GM18520 (cell line): ENCODE measurements around the gene KRT4.
"Not testable (repeated sequence)": the region's sequence is repeated elsewhere in the genome, so short reads cannot be mapped to it uniquely, and the experiment has no call there.

Experiments
- ATAC-seq: cut with Tn5 transposase; IDR thresholded peaks from one replicate; pipeline ENCODE4 v1.9.1; 2021; ENCODE audit not compliant: unreplicated experiment

KRT4 gene

DNA sequence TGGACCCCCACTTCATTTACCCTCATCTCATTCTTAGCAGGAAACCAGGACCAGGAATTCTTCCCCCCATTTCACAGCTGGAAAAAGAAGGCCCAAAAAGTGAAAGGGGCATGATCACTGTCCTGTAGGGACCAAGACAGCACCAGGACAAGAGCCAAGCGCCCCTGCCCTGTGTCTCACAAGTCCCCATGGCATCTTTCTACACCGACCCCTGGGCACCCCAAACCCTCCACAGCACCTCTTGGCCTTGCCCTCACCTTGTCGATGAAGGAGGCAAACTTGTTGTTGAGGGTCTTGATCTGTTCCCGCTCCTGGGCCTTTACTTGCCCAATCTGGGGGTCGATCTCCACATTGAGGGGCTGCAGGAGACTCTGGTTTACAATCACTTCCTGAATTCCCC lies 37.5 kb downstream of the KRT4 start:
- ATAC-seq: no peak

- no peak for ATAC-seq
These were observed 39.2 kb downstream of the KRT4 start for GRCh38 chr12:52774629-52775250.

- no peak for ATAC-seq
These were observed 41.1 kb downstream of the KRT4 start for GRCh38 chr12:52772772-52773171.

DNA sequence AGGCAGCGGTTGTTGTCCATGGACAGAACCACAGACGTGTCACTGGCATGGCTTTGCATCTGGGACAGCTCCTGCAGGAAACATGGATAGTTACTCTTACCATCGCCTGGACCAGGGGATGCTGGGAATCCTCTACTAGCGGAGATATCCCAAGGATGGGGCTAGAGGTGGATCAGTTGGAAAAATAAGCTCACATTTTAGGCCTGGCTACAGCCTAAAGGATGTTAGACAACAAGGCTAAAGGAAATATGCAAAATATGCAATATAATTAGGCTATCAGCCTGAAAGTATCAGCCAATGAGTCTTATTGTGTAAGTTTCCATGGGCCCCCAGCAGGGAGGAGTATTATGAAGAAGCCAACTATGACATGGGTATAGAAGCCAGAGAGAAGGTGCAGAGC lies 41.7 kb downstream of the KRT4 start:
- ATAC-seq: no peak

- ATAC-seq: no peak
These were observed 42.4 kb downstream of the KRT4 start for GRCh38 chr12:52771505-52771904.

GRCh38 chr12:52771088-52771487 lies 42.8 kb downstream of the KRT4 start:
- no peak for ATAC-seq

- no peak for ATAC-seq
These were observed 44.0 kb downstream of the KRT4 start for GRCh38 chr12:52769946-52770345.

GRCh38 chr12:52769354-52769753 lies 44.6 kb downstream of the KRT4 start:
- no peak for ATAC-seq

DNA sequence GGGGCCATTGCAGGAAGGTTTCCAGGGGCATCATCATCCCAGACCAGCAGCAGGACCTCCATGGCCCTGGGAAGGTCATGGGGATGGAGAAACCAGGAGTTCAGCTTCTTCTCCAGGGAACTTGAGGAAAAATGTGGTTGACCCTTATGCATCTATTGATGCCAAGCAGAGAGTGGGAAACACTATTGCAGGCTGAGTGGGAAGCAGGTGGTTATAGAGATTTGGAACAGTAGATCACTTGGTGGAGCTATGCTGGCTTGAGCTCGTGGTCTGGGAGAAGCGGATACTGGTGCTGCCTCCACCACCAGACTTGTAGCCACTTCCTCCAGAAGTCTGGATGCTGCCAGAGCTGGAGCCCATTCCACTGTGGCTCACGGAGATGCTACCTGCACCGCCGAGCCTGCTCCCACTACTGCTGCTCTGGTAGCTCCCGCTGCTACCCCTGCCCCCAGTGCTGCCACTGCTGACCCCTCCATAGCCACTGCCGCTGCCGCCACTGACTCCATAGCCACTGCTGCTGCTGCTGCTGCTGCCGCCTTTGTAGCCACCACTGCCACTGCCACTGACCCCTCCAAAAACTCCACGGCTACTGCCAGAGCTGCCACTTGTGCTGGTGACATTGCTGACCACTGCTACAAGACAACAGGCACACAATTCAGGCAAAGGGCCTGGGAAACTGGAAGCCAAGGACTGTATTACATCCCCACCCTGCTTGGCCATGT lies 45.3 kb downstream of the KRT4 start:
- ATAC-seq: no peak

- ATAC-seq: no peak
These were observed 46.5 kb downstream of the KRT4 start for GRCh38 chr12:52767427-52767826.

GRCh38 chr12:52767020-52767379 lies 46.9 kb downstream of the KRT4 start:
- ATAC-seq: no peak

DNA sequence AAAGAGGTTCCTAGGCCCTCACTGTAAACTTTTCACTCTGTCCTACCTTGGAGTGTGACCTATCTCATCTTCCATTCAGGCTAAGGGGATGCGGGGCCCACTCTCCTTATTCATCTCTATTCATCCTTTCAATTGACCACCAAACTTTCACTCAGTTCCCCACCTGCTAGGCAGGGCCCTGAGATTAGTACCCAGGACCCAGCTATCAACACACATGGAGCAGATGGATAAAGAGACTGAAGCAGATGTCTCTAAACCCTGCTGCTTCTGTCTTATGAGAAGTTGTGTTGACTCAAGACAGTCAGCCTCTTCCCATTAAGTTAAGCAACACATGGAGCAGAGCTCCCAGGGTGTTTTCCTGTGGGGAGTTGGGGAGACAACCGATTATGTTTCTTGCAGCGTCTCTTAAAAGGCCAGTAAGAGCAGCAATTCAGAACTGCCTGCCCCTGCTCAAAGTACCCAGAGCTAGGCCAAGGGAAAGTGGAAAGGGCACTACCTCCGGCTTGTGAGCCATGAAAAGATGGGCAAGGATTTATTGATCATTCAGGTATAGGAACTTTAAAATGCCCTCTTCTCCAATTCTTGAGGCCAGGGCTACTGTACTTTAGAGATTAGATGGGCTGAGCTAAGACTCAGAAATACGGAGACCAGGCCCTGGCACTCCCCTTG lies 47.4 kb downstream of the KRT4 start:
- ATAC-seq: no peak

DNA sequence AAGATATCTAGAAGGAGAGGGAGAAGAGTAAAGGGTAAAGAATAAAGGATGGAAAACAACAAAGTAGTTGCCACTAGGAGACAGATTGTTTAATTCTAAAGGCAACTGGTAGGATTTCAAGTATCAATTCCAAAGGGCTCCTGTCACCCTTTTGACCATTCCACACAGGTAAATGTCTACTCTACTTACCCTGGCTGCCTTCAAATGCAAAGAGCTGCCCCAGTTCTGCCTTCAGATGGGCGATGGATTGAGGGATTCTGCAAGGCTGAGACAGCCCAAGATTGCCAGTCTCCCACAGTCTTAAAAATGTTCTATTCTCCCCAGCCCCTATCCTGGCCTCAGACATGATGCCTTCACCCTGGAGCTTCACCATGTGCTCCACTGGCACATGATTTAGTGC lies 48.2 kb downstream of the KRT4 start:
- no peak for ATAC-seq

- ATAC-seq: no peak
These were observed 49.9 kb downstream of the KRT4 start for GRCh38 chr12:52763991-52764390.

GRCh38 chr12:52763036-52763659 lies 50.8 kb downstream of the KRT4 start:
- no peak for ATAC-seq

DNA sequence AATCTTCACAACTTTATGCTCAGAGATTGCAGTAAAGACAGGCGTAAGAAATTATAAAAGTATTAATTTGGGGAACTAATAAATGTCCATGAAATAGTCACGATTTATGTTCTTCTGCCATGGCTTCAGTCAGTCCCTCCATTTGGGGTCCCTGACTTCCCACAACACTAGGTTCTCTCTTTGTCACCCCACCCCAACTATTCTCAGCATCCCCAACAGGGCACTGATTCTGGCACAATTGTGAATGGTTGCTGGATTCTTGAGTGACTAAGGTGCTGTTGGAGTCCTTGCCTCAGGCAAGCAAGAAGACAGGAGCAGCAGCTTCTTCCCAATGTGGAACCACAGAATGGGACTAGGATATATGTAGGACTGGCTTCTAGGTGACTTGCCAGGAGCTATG lies 52.1 kb downstream of the KRT4 start:
- no peak for ATAC-seq

DNA sequence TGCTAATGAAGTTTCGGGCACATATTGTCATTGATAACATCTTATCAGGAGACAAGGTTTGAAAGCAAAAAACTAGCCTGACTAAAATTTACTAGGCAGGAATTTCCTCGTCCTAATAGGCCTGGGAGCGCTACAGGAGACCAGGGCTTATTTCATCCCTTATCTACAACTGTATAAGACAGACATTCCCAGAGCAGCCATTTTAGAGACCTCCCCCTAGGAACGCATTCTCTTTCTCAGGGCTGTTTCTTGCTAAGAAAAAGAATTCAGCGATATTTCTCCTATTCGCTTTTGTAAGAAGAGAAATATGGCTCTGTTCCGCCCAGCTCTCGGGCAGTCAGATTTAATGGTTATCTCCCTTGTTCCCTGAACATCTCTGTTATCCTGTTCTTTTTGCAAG lies 52.7 kb downstream of the KRT4 start:
- not testable (repeated sequence) for ATAC-seq

DNA sequence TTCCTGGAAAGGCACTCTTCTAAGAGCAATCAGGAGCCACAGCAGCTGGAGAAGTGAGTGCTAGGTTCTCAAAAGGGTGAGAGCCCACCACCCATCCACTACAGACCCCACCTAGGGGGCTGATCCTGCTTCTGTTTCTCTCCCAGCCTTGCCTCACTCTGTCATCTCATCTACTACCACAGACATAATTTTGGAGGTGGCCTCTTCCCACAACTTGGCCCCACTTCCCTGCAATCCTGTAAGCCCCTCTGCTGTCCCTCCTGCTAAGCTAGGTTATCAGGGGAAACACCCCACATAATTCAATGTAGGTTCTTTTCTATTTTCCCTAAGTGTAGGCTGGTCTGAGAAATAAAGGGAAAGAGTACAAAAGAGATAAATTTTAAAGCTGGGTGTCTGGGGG lies 53.3 kb downstream of the KRT4 start:
- no peak for ATAC-seq

DNA sequence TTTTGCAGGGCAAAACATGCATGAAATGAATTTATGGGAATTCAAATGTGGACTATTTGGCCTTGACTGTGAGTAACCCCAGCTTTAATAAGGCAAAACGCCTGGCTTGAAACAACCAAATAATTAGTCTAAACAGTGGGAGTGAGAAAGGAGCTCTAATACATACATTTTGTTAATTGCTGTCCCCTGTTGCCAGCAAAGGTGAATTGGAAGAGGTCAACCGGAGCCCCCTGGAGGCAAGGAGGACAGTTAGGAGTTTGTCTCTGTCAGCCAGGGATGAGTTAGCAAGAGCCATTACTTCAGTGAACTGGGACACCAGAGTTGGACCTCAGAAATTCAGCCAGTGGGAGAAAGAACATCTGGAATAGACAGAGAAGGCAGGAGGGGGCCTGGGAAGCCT lies 54.2 kb downstream of the KRT4 start:
- ATAC-seq: no peak

- ATAC-seq: no peak
These were observed 54.7 kb downstream of the KRT4 start for GRCh38 chr12:52759218-52759617.

GRCh38 chr12:52757449-52758176 lies 56.3 kb downstream of the KRT4 start:
- no peak for ATAC-seq
